Measurements from ENCODE around the gene SLC18B1. TPM values are rescaled to one million over a fixed set of nuclear protein-coding genes. Genes with fewer than 3 reads are reported as not detected.

SLC18B1 gene
- total and polyA plus RNA-seq, 2 of the 13 experiments (the other 11 are each of a cell fraction or from before 2014, with no cell fraction given): 11.4 to 13.8 TPM

- TF ChIP-seq ZNF3 (CRISPR knock-in tag; IDR thresholded peaks at IDR 0.05): no peak
- TF ChIP-seq NFIB (CRISPR knock-in tag; IDR thresholded peaks at IDR 0.05; ENCODE audit: borderline replicate concordance): no peak
- no peak for TF ChIP-seq BHLHE40 (IDR thresholded peaks at IDR 0.05; ENCODE audit: low read length)
- TF ChIP-seq, protein P1, sequence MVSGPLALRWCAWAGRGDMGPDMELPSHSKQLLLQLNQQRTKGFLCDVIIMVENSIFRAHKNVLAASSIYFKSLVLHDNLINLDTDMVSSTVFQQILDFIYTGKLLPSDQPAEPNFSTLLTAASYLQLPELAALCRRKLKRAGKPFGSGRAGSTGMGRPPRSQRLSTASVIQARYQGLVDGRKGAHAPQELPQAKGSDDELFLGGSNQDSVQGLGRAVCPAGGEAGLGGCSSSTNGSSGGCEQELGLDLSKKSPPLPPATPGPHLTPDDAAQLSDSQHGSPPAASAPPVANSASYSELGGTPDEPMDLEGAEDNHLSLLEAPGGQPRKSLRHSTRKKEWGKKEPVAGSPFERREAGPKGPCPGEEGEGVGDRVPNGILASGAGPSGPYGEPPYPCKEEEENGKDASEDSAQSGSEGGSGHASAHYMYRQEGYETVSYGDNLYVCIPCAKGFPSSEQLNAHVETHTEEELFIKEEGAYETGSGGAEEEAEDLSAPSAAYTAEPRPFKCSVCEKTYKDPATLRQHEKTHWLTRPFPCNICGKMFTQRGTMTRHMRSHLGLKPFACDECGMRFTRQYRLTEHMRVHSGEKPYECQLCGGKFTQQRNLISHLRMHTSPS (CRISPR knock-in tag; IDR thresholded peaks at IDR 0.05; ENCODE audit: low read depth): no peak
- TF ChIP-seq ZNF615 (CRISPR knock-in tag; IDR thresholded peaks at IDR 0.05; ENCODE audit: borderline replicate concordance): 0 out of 2 replicates have a peak, but pooled peaks have one; percentile 9
- TF ChIP-seq, protein P2, sequence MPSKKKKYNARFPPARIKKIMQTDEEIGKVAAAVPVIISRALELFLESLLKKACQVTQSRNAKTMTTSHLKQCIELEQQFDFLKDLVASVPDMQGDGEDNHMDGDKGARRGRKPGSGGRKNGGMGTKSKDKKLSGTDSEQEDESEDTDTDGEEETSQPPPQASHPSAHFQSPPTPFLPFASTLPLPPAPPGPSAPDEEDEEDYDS (CRISPR knock-in tag; IDR thresholded peaks at IDR 0.05): no peak
- TF ChIP-seq MED1 (CRISPR knock-in tag; IDR thresholded peaks at IDR 0.05): no peak
- TF ChIP-seq RXRA (CRISPR knock-in tag; IDR thresholded peaks at IDR 0.05): peak; percentile 39; the same call in 1 of the 2 replicates
- 0 out of 2 replicates have a peak, but pooled peaks have one; percentile 35 for TF ChIP-seq SNAI1 (CRISPR knock-in tag; IDR thresholded peaks at IDR 0.05; ENCODE audit: borderline replicate concordance)
- no peak for TF ChIP-seq ZNF460 (CRISPR knock-in tag; IDR thresholded peaks at IDR 0.05; ENCODE audit: borderline replicate concordance)
- TF ChIP-seq TCF7L2 (IDR thresholded peaks at IDR 0.05; ENCODE audit: low read depth, low read length): no peak
- TF ChIP-seq KMT2B (CRISPR knock-in tag; IDR thresholded peaks at IDR 0.05): peak; percentile 31; the same call in 1 of the 2 replicates
- TF ChIP-seq RBM39 (IDR thresholded peaks at IDR 0.05; ENCODE audit: low read depth, low read length, poor library complexity, severe bottlenecking): no peak
- TF ChIP-seq, protein P3, sequence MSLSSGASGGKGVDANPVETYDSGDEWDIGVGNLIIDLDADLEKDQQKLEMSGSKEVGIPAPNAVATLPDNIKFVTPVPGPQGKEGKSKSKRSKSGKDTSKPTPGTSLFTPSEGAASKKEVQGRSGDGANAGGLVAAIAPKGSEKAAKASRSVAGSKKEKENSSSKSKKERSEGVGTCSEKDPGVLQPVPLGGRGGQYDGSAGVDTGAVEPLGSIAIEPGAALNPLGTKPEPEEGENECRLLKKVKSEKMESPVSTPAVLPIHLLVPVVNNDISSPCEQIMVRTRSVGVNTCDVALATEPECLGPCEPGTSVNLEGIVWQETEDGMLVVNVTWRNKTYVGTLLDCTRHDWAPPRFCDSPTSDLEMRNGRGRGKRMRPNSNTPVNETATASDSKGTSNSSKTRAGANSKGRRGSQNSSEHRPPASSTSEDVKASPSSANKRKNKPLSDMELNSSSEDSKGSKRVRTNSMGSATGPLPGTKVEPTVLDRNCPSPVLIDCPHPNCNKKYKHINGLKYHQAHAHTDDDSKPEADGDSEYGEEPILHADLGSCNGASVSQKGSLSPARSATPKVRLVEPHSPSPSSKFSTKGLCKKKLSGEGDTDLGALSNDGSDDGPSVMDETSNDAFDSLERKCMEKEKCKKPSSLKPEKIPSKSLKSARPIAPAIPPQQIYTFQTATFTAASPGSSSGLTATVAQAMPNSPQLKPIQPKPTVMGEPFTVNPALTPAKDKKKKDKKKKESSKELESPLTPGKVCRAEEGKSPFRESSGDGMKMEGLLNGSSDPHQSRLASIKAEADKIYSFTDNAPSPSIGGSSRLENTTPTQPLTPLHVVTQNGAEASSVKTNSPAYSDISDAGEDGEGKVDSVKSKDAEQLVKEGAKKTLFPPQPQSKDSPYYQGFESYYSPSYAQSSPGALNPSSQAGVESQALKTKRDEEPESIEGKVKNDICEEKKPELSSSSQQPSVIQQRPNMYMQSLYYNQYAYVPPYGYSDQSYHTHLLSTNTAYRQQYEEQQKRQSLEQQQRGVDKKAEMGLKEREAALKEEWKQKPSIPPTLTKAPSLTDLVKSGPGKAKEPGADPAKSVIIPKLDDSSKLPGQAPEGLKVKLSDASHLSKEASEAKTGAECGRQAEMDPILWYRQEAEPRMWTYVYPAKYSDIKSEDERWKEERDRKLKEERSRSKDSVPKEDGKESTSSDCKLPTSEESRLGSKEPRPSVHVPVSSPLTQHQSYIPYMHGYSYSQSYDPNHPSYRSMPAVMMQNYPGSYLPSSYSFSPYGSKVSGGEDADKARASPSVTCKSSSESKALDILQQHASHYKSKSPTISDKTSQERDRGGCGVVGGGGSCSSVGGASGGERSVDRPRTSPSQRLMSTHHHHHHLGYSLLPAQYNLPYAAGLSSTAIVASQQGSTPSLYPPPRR (CRISPR knock-in tag; IDR thresholded peaks at IDR 0.05; ENCODE audit: borderline replicate concordance): peak; percentile 47; the same call in 1 of the 2 replicates
- TF ChIP-seq, protein P4, sequence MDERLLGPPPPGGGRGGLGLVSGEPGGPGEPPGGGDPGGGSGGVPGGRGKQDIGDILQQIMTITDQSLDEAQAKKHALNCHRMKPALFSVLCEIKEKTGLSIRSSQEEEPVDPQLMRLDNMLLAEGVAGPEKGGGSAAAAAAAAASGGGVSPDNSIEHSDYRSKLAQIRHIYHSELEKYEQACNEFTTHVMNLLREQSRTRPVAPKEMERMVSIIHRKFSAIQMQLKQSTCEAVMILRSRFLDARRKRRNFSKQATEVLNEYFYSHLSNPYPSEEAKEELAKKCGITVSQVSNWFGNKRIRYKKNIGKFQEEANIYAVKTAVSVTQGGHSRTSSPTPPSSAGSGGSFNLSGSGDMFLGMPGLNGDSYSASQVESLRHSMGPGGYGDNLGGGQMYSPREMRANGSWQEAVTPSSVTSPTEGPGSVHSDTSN (CRISPR knock-in tag; IDR thresholded peaks at IDR 0.05): no peak
- no peak for TF ChIP-seq CEBPG (CRISPR knock-in tag; IDR thresholded peaks at IDR 0.05)
- no peak for TF ChIP-seq CHD2 (IDR thresholded peaks at IDR 0.05; ENCODE audit: low read depth, low read length)
- TF ChIP-seq MBNL3 (CRISPR knock-in tag; conservative IDR thresholded peaks at IDR 0.05): no peak
- TF ChIP-seq ZZZ3 (CRISPR knock-in tag; IDR thresholded peaks at IDR 0.05; ENCODE audit: borderline replicate concordance): no peak
These were observed 20.2 kb upstream of the SLC18B1 start (continued) for GRCh38 chr6:132818404-132819359.

All from HepG2 (cell line).